Loucy (cell line): ENCODE results near the gene MAP3K8.

Experiments
- CTCF ChIP-seq: fragments of 200-600 bp; sonication (generic); conservative IDR thresholded peaks from 2 replicates; pipeline ENCODE4 v1.5.1; 2014; ENCODE audit warnings: mild to moderate bottlenecking, antibody characterized with exemption, low read length
- EZH2phosphoT487 ChIP-seq: fragments of 200-600 bp; IDR thresholded peaks from 2 replicates; pipeline ENCODE4 v1.6.1; 2018; ENCODE audit warnings: antibody characterized with exemption, mild to moderate bottlenecking, moderate library complexity, borderline replicate concordance

GRCh38 chr10:30499816-30500215 is 65.8 kb downstream of the MAP3K8 start:
- TF ChIP-seq CTCF (no peak), EZH2phosphoT487 (no peak)
